GM13976 (cell line): ENCODE measurements around the gene NKX2-4.
A peak's percentile ranks its signal among the peaks of the same experiment; 100 is the strongest.

Experiments
- DNase-seq: peaks from one replicate; pipeline ENCODE4 v3.0.0; 2012; ENCODE audit warnings: low spot score
- in situ Hi-C: fragments of 300-500 bp; cut with MboI; formaldehyde crosslinking; loops from one replicate; pipeline ENCODE4 v1.12.0; 2022; ENCODE audit warnings: low sequenced_read_pairs, mixed read lengths, inconsistent platforms; ENCODE audit not compliant: unreplicated experiment
- TF ChIP-seq, protein P1 (sequence below): IDR thresholded peaks from 2 replicates; pipeline ENCODE4 v1.5.1; 2012; ENCODE audit warnings: borderline replicate concordance, mild to moderate bottlenecking; ENCODE audit not compliant: insufficient read depth; ENCODE audit errors: extremely low read depth, missing control alignments, control extremely low read depth

Gene NKX2-4

DNA sequence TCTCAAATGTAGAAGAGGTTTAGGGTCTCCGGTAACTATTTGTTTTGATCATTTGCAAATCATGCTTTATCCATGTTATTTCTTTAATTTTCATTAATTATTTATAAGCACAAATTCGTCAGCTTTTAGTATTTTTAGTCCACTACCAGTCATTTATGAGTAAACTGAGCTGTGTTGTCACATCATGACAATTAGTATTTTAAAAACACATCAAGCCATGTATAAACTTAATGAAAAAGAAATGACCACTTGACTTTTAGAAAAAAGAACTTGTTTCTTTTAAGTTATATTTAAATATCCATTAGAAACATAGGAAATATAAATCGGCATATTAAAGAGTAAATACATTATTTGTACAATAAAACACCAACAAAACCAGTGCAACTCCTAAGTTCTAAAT lies 2.8 kb downstream of the NKX2-4 start:
- no peak for DNase-seq
- TF ChIP-seq, protein P1, sequence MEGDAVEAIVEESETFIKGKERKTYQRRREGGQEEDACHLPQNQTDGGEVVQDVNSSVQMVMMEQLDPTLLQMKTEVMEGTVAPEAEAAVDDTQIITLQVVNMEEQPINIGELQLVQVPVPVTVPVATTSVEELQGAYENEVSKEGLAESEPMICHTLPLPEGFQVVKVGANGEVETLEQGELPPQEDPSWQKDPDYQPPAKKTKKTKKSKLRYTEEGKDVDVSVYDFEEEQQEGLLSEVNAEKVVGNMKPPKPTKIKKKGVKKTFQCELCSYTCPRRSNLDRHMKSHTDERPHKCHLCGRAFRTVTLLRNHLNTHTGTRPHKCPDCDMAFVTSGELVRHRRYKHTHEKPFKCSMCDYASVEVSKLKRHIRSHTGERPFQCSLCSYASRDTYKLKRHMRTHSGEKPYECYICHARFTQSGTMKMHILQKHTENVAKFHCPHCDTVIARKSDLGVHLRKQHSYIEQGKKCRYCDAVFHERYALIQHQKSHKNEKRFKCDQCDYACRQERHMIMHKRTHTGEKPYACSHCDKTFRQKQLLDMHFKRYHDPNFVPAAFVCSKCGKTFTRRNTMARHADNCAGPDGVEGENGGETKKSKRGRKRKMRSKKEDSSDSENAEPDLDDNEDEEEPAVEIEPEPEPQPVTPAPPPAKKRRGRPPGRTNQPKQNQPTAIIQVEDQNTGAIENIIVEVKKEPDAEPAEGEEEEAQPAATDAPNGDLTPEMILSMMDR = no peak
- in situ Hi-C loops = no loop called here

DNA sequence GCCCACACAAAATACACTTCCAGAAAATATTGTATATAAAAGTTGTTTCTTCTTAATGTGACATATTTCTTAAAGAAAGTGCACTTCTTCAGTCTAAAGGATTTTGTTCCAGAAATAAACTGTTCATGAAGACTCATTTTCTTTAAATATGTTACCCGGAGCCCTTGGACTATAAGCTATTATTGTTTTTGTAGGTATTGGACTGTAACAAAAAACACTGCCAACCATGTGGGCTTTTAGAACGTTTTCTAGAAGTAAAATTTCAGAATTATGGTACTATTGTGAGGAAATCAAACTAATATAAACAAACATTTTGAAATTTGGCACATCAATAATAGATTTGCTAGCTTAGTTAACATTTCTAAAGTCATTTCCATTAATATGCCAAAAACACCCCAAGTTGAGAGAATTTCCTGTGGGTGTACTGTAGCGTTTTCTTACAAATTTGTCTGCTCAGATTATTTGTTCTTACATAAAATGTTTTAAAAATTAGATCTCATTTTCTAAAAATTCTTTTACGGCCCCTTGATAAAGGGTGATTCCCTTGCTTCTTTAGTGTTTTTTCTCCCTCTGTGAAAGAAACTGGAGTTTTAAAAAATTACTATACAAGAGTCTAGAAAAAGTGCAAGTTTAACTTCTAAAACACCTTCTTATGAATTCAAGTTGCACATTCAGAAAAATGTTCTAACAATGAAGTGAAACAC lies 3.4 kb downstream of the NKX2-4 start:
- in situ Hi-C loops = no loop called here
- DNase-seq = no peak
- TF ChIP-seq, protein P1 = no peak

DNA sequence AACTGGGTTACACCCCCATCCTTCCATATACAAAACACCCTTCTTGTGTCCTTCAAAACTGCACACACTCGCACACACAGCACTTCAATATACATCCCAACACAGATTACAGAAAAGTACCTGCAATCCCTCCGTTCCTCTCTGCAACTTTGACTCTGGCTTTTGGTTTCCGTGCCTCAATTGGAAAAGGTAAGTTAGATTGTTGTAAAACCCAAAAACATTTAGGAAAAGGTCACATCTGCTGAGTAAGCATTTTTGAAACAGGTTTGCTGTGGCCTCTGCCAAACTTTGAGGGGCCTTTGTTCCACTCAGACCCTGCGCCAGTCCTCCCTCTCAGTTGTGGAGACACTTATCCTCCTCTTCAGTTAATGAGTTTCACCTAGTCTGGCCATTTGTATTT lies 4.2 kb downstream of the NKX2-4 start:
- no peak for DNase-seq
- TF ChIP-seq, protein P1 = no peak
- in situ Hi-C loops = no loop called here

- TF ChIP-seq, protein P1 = no peak
- in situ Hi-C loops = no loop called here
- DNase-seq = no peak
These were observed 5.4 kb downstream of the NKX2-4 start for GRCh38 chr20:21391972-21392352.

GRCh38 chr20:21391185-21391971 lies 5.9 kb downstream of the NKX2-4 start:
- DNase-seq = peak; percentile 44
- in situ Hi-C loops = no loop called here
- TF ChIP-seq, protein P1 = no peak

GRCh38 chr20:21390768-21391167 lies 6.6 kb downstream of the NKX2-4 start:
- in situ Hi-C loops = no loop called here
- TF ChIP-seq, protein P1 = no peak
- DNase-seq = no peak
